Upper lobe of right lung (tissue), 1 donor: Measurements from ENCODE around the gene PNPLA3. TPM values are rescaled to one million over a fixed set of nuclear protein-coding genes. Genes with fewer than 3 reads are reported as not detected.

ENCODE experiments used
- ATAC-seq: fragments of 200-7000 bp; cut with Tn5 transposase; one replicate; pipeline ENCODE4 v1.9.1; 2020; ENCODE audit warnings: mild to moderate bottlenecking, moderate library complexity
- DNase-seq: peaks from one replicate; pipeline ENCODE4 v3.0.0-alpha.2; 2020
- H3K27ac ChIP-seq: fragments of 200-600 bp; one replicate; pipeline ENCODE4 v1.8.0; 2022
- H3K27me3 ChIP-seq: fragments of 200-600 bp; one replicate; pipeline ENCODE4 v1.8.0; 2022; ENCODE audit warnings: mild to moderate bottlenecking
- H3K36me3 ChIP-seq: fragments of 200-600 bp; one replicate; pipeline ENCODE4 v1.8.0; 2022
- H3K4me1 ChIP-seq: fragments of 200-600 bp; one replicate; pipeline ENCODE4 v1.8.0; 2022
- H3K4me3 ChIP-seq: fragments of 200-600 bp; one replicate; pipeline ENCODE4 v1.8.0; 2022; ENCODE audit warnings: mild to moderate bottlenecking
- H3K9me3 ChIP-seq: fragments of 200-600 bp; one replicate; pipeline ENCODE4 v1.8.0; 2022
- CTCF ChIP-seq: fragments of 200-600 bp; IDR thresholded peaks from one replicate; pipeline ENCODE4 v1.8.0; 2022; ENCODE audit warnings: antibody characterized with exemption
- intact Hi-C: fragments of 100-400 bp; cut with DNase I; formaldehyde crosslinking; loops from one replicate; pipeline ENCODE4 v1.11.0; 2022
- total RNA-seq: library from RNA; stranded (reverse); fragmentation: NEBNext Ultra II Directional; extraction: Animal tissue kit (Norgen Biotek cat#: 25700); gene quantifications from one replicate; pipeline ENCODE4 v1.2.1, GENCODE V29; 2021
- donor health status: DM: no; HTN: yes; CAD: no; lungs with severe emphysema.

PNPLA3 gene
- total RNA-seq, 1 donor from 2014 or later = 3.7 TPM

- H3K4me3 ChIP-seq = no peak overlapping the region
- peak; percentile 52 for DNase-seq
Observed at GRCh38 chr22:43994006-43994405, 70.4 kb downstream of the PNPLA3 start.

GRCh38 chr22:43994416-43994815 is 70.8 kb downstream of the PNPLA3 start:
- no peak for ATAC-seq

More at GRCh38 chr22:43994006-43994405, 70.4 kb downstream of the PNPLA3 start:
- no peak for ATAC-seq
- no peaks in the 10 kb centered on the region for H3K4me1 ChIP-seq
- H3K9me3 ChIP-seq = no peaks in the 10 kb centered on the region
- no peak overlapping the region for H3K27ac ChIP-seq
- no peak for TF ChIP-seq CTCF
- peaks cover 72% of the 10 kb centered on the region for H3K36me3 ChIP-seq
- H3K27me3 ChIP-seq = no peaks in the 10 kb centered on the region
- intact Hi-C loops = loop anchor here (5.0 kb wide), 1 partner anchor 633 kb away; no protein-coding TSS in a partner anchor

GRCh38 chr22:43995057-43995685 is 71.6 kb downstream of the PNPLA3 start:
- no peak overlapping the region for H3K27ac ChIP-seq

More at GRCh38 chr22:43994416-43994815, 70.8 kb downstream of the PNPLA3 start:
- no peaks in the 10 kb centered on the region for H3K27me3 ChIP-seq
- H3K27ac ChIP-seq = no peak overlapping the region
- H3K9me3 ChIP-seq = no peaks in the 10 kb centered on the region
- intact Hi-C loops = loop anchor here (5.0 kb wide), 1 partner anchor 633 kb away; no protein-coding TSS in a partner anchor
- no peak overlapping the region for H3K4me3 ChIP-seq
- H3K4me1 ChIP-seq = no peaks in the 10 kb centered on the region
- H3K36me3 ChIP-seq = peaks cover 72% of the 10 kb centered on the region
- peak; percentile 49 for DNase-seq
- no peak for TF ChIP-seq CTCF

GRCh38 chr22:43995798-43996169 is 72.2 kb downstream of the PNPLA3 start:
- no peaks in the 10 kb centered on the region for H3K27me3 ChIP-seq
- no peaks in the 10 kb centered on the region for H3K4me1 ChIP-seq
- no peak for TF ChIP-seq CTCF
- no peaks in the 10 kb centered on the region for H3K9me3 ChIP-seq
- peak overlapping the region; percentile 56 for H3K27ac ChIP-seq
- intact Hi-C loops = no loop called here
- H3K36me3 ChIP-seq = peaks cover 60% of the 10 kb centered on the region
- DNase-seq (no peak), ATAC-seq (no peak)
- peak overlapping the region; percentile 32 for H3K4me3 ChIP-seq

More at GRCh38 chr22:43995057-43995685, 71.6 kb downstream of the PNPLA3 start:
- ATAC-seq = no peak
- DNase-seq = peak; percentile 51
- peaks cover 66% of the 10 kb centered on the region for H3K36me3 ChIP-seq
- intact Hi-C loops = no loop called here
- no peaks in the 10 kb centered on the region for H3K4me1 ChIP-seq
- no peaks in the 10 kb centered on the region for H3K27me3 ChIP-seq
- no peak for TF ChIP-seq CTCF
- H3K9me3 ChIP-seq = no peaks in the 10 kb centered on the region
- H3K4me3 ChIP-seq = peak overlapping the region; percentile 32

DNA sequence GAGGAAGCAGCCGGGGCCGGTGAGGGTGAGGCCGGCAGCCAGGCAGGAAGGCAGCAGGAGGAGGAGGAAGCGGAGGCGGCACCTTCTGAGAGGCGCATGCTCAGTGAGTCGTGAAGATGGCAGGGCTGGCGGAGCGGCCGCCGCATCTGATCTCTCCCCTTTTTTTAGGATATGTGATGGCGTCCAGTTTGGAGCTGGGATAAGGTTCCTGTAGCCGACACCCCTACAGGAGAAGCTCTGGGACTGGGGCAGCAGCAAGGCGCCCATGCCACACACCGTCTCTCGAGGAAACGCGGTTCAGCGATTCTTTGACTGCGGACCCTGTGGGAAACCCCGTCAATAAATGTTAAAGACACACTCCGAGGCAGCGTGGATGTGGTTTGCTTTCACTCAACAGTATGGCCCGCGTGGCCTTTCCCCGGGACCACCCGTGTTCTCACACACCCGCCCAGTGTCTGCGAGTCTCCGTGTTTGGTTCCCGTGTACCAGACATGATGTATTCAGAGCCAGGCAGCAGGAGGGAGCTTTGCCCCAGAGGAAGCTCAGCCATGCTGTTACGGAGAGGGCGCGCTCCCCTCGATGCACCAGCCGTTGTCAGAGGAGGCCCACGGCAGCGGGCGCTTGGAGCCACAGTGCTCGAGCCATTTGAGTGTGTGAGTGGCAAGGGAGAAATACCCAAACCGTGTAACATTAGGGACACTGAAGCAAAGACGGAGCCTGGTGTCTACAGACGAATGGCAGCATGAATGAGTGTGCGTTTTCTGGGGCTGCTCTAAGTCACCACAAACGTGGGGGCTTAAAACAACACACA is 72.8 kb downstream of the PNPLA3 start:
- Histone ChIP-seq H3K36me3 (peaks cover 56% of the 10 kb centered on the region), H3K4me1 (no peaks in the 10 kb centered on the region), H3K4me3 (peak overlapping the region; percentile 32), H3K27me3 (no peaks in the 10 kb centered on the region), H3K9me3 (no peaks in the 10 kb centered on the region), H3K27ac (peak overlapping the region; percentile 56)
- ATAC-seq (peak; percentile 81), DNase-seq (peak; percentile 83)
- no peak for TF ChIP-seq CTCF
- intact Hi-C loops = no loop called here
